ENCODE results near the gene SHROOM4. TPM values are rescaled to one million over a fixed set of nuclear protein-coding genes. Genes with fewer than 3 reads are reported as not detected.

SHROOM4 gene
- total RNA-seq, 1 experiment from 2014 or later, result 0.05 TPM

- H3K9me3 ChIP-seq (ENCODE audit: control insufficient read depth in 1 of 2, insufficient read depth in 1 of 2, low read depth in 1 of 2, low read length in 2 of 2), result no peaks in the 10 kb centered on the region
- TF ChIP-seq TCF7L2 (IDR thresholded peaks at IDR 0.05; ENCODE audit: borderline replicate concordance, extremely low read depth, insufficient read depth, insufficient read length) (peak; percentile 14), CBX3 (IDR thresholded peaks at IDR 0.05; ENCODE audit: low read depth) (no peak), CEBPB (IDR thresholded peaks at IDR 0.05; ENCODE audit: low read depth) (no peak), EGR1 (IDR thresholded peaks at IDR 0.05; ENCODE audit: low read depth) (no peak), SP1 (IDR thresholded peaks at IDR 0.05; ENCODE audit: low read depth) (no peak)
- RAD21 ChIA-PET (ENCODE audit: low non-redundant PET in 1 of 2, low total read pairs in 2 of 2, uncharacterized antibody in 2 of 2, unreplicated experiment in 2 of 2), result no interaction called here
- BruUV-seq (replicated peaks), result no TSS peak
- H3K9ac ChIP-seq (ENCODE audit: low read length), result no peak overlapping the region
- H4K20me1 ChIP-seq (ENCODE audit: insufficient read depth), result no peaks in the 10 kb centered on the region
- no peaks in the 10 kb centered on the region for H3K79me2 ChIP-seq (ENCODE audit: insufficient read depth, low read length)
- POLR2A ChIA-PET, result no interaction called here
- H3K36me3 ChIP-seq (ENCODE audit: control insufficient read depth in 1 of 2, insufficient read depth in 2 of 2, low read length in 2 of 2), result no peaks in the 10 kb centered on the region
- no peak for DNase-seq (ENCODE audit: low read depth, low spot score)
- H3K4me2 ChIP-seq (ENCODE audit: low read length), result no peak overlapping the region
- H3K27ac ChIP-seq (ENCODE audit: low read depth, low read length), result no peak overlapping the region
- H2AFZ ChIP-seq (ENCODE audit: low read depth, low read length, poor library complexity, severe bottlenecking), result no peak overlapping the region
- intact Hi-C loops (cut with micrococcal nuclease), result no loop called here
- H3K9me2 ChIP-seq (ENCODE audit: insufficient read depth), result no peaks in the 10 kb centered on the region
- CTCF ChIA-PET, result no interaction called here
- H3K4me3 ChIP-seq (replicated peaks in 1 of 2; ENCODE audit: low read depth in 1 of 2, low read length in 2 of 2), result no peak overlapping the region
- no peaks in the 10 kb centered on the region for H3K27me3 ChIP-seq (ENCODE audit: insufficient read depth, low read length)
- no peak for ATAC-seq
- H3K4me1 ChIP-seq (ENCODE audit: control insufficient read depth in 1 of 2, insufficient read depth in 2 of 2, low read length in 2 of 2), result no peaks in the 10 kb centered on the region
Measured at GRCh38 chrX:50770702-50771101, 43.3 kb downstream of the SHROOM4 start.

- no peak overlapping the region for H2AFZ ChIP-seq (ENCODE audit: low read depth, low read length, poor library complexity, severe bottlenecking)
- no peak overlapping the region for H3K27ac ChIP-seq (ENCODE audit: low read depth, low read length)
- no peak overlapping the region for H3K4me2 ChIP-seq (ENCODE audit: low read length)
- ChIA-PET RAD21 (ENCODE audit: low non-redundant PET in 1 of 2, low total read pairs in 2 of 2, uncharacterized antibody in 2 of 2, unreplicated experiment in 2 of 2) (no interaction called here), POLR2A (no interaction called here), CTCF (no interaction called here)
- H3K9ac ChIP-seq (ENCODE audit: low read length), result no peak overlapping the region
- intact Hi-C loops (cut with micrococcal nuclease), result loop anchor here (10.0 kb wide), 1 partner anchor 65 kb away; no protein-coding TSS in a partner anchor
- no peak for ATAC-seq
- no peaks in the 10 kb centered on the region for H3K27me3 ChIP-seq (ENCODE audit: insufficient read depth, low read length)
- H3K4me1 ChIP-seq (ENCODE audit: control insufficient read depth in 1 of 2, insufficient read depth in 2 of 2, low read length in 2 of 2), result no peaks in the 10 kb centered on the region
- H3K36me3 ChIP-seq (ENCODE audit: control insufficient read depth in 1 of 2, insufficient read depth in 2 of 2, low read length in 2 of 2), result no peaks in the 10 kb centered on the region
- no peaks in the 10 kb centered on the region for H3K9me3 ChIP-seq (ENCODE audit: control insufficient read depth in 1 of 2, insufficient read depth in 1 of 2, low read depth in 1 of 2, low read length in 2 of 2)
- DNase-seq (ENCODE audit: low read depth, low spot score), result no peak
- no TSS peak for BruUV-seq (replicated peaks)
- no peaks in the 10 kb centered on the region for H3K9me2 ChIP-seq (ENCODE audit: insufficient read depth)
- H4K20me1 ChIP-seq (ENCODE audit: insufficient read depth), result no peaks in the 10 kb centered on the region
- no peak overlapping the region for H3K4me3 ChIP-seq (replicated peaks in 1 of 2; ENCODE audit: low read depth in 1 of 2, low read length in 2 of 2)
- H3K79me2 ChIP-seq (ENCODE audit: insufficient read depth, low read length), result no peaks in the 10 kb centered on the region
- TF ChIP-seq SP1 (IDR thresholded peaks at IDR 0.05; ENCODE audit: low read depth), result no peak
- TF ChIP-seq POLR2AphosphoS5 (IDR thresholded peaks at IDR 0.05; ENCODE audit: low read depth, low read length), result no peak
- no peak for TF ChIP-seq YY1 (IDR thresholded peaks at IDR 0.05; ENCODE audit: extremely low read depth, insufficient replicate concordance, low read depth, low read length)
- TF ChIP-seq TCF7L2 (IDR thresholded peaks at IDR 0.05; ENCODE audit: borderline replicate concordance, extremely low read depth, insufficient read depth, insufficient read length), result no peak
- no peak for TF ChIP-seq ATF3 (IDR thresholded peaks at IDR 0.05)
- TF ChIP-seq FOSL1 (IDR thresholded peaks at IDR 0.05; ENCODE audit: low read depth), result no peak
- no peak for TF ChIP-seq CBX3 (IDR thresholded peaks at IDR 0.05; ENCODE audit: low read depth)
- no peak for TF ChIP-seq CTCF (IDR thresholded peaks at IDR 0.05 in 2 of 3, conservative IDR thresholded peaks at IDR 0.05 in 1 of 3; ENCODE audit: borderline replicate concordance in 1 of 3, insufficient read depth in 1 of 3, low read depth in 2 of 3, low read length in 2 of 3)
- no peak for TF ChIP-seq JUND (IDR thresholded peaks at IDR 0.05)
- TF ChIP-seq ZNF274 (IDR thresholded peaks at IDR 0.05; ENCODE audit: low read depth, low read length), result no peak
- TF ChIP-seq EZH2phosphoT487 (IDR thresholded peaks at IDR 0.05; ENCODE audit: borderline replicate concordance), result no peak
- TF ChIP-seq ZBTB33 (IDR thresholded peaks at IDR 0.05; ENCODE audit: extremely low read depth, insufficient replicate concordance, low read length), result no peak
- TF ChIP-seq EGR1 (IDR thresholded peaks at IDR 0.05; ENCODE audit: low read depth), result no peak
Measured at GRCh38 chrX:50769389-50770063, 44.5 kb downstream of the SHROOM4 start.
